ENCODE measurements around the gene ZNF202.
"Not testable (repeated sequence)": the region's sequence is repeated elsewhere in the genome, so short reads cannot be mapped to it uniquely, and the experiment has no call there.

Gene ZNF202

DNA sequence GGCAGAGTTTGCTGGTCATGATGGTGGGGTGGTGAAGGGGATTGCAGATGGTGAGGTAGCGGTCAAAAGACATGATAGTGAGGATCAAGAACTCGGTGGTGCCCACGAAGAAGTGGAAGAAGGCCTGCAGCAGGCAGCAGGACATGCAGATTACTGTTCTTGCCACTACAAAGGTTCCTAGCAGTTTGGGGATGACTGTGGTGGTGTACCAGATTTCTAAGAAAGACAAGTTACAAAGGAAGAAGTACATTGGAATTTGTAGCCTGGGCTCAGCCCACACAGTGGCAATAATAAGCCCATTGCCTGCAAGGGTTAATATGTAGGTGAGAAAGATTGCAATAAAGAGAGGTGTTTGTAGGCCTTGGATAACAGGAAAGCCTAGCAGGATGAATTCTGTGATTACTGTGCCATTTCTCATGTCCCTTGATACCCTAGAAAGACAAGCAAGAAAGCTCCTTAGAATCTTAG, 12.7 kb upstream of the ZNF202 start, which contains the start of gene OR6X1:
OR6X1 (minus strand) TSS at position 418 of the 468 bp plus-strand sequence; CDS start at position 418, 0 bp downstream.
- H3K27ac ChIP-seq (ENCODE audit: low read length): no peak within 1 kb of the TSS
- H3K79me2 ChIP-seq (ENCODE audit: low read length): no peaks in the 10 kb centered on the region
- peak within 1 kb of the TSS; percentile 36; the same call in 1 of the 2 replicates for H3K4me2 ChIP-seq (ENCODE audit: low read depth, low read length)
- no peaks in the 10 kb centered on the region for H3F3A ChIP-seq (ENCODE audit: insufficient read depth, low read length)
- H3K4me3 ChIP-seq (ENCODE audit: low read length): no peak within 1 kb of the TSS
- no peaks in the 10 kb centered on the region for H3K27me3 ChIP-seq (replicated peaks; ENCODE audit: insufficient read depth, low read length)
- DNase-seq: no peak
- H3K9me3 ChIP-seq (replicated peaks; ENCODE audit: insufficient read depth, low read length): no peaks in the 10 kb centered on the region
- H2AFZ ChIP-seq (ENCODE audit: low read length): peak within 1 kb of the TSS; percentile 40
- H3K9ac ChIP-seq (ENCODE audit: low read length): no peak within 1 kb of the TSS
- H4K20me1 ChIP-seq (ENCODE audit: insufficient read depth, low read length): no peaks in the 10 kb centered on the region
- H3K36me3 ChIP-seq (replicated peaks; ENCODE audit: insufficient read depth, low read length): no peaks in the 10 kb centered on the region
- H3K4me1 ChIP-seq (ENCODE audit: low read length): peaks cover 17% of the 10 kb centered on the region
- TF ChIP-seq, protein P1, sequence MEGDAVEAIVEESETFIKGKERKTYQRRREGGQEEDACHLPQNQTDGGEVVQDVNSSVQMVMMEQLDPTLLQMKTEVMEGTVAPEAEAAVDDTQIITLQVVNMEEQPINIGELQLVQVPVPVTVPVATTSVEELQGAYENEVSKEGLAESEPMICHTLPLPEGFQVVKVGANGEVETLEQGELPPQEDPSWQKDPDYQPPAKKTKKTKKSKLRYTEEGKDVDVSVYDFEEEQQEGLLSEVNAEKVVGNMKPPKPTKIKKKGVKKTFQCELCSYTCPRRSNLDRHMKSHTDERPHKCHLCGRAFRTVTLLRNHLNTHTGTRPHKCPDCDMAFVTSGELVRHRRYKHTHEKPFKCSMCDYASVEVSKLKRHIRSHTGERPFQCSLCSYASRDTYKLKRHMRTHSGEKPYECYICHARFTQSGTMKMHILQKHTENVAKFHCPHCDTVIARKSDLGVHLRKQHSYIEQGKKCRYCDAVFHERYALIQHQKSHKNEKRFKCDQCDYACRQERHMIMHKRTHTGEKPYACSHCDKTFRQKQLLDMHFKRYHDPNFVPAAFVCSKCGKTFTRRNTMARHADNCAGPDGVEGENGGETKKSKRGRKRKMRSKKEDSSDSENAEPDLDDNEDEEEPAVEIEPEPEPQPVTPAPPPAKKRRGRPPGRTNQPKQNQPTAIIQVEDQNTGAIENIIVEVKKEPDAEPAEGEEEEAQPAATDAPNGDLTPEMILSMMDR (IDR thresholded peaks at IDR 0.05; ENCODE audit: low read length): no peak
- TF ChIP-seq EZH2phosphoT487 (IDR thresholded peaks at IDR 0.05; ENCODE audit: low read length) (no peak), EZH2 (optimal IDR thresholded peaks at IDR 0.05; ENCODE audit: low read depth, low read length) (no peak)
- no peaks in the 10 kb centered on the region for H3K9me2 ChIP-seq (replicated peaks; ENCODE audit: insufficient read depth, low read length)

DNA sequence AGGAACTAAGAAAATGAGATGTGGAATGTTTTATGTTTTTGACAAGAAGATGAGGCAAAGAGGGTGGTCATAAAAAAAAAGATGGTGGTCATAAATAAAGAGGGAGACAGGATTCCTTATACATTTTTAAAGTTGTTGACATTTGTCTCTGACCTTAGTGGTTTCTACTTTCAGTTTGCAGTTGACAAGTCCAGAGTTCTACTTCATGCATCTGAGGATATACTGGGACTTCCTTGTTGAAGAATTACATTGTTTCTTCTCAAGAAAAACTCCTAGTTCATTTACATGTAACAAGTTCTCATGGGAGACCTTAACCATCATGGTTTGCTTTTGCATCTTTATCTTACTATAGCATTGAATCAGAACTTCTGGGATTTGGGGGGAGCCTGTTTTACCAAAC, 11.7 kb upstream of the ZNF202 start:
- H3K4me2 ChIP-seq (ENCODE audit: low read depth, low read length): peak overlapping the region; percentile 36; the same call in 1 of the 2 replicates
- no peak overlapping the region for H3K4me3 ChIP-seq (ENCODE audit: low read length)
- no peaks in the 10 kb centered on the region for H4K20me1 ChIP-seq (ENCODE audit: insufficient read depth, low read length)
- TF ChIP-seq, protein P1 (IDR thresholded peaks at IDR 0.05; ENCODE audit: low read length): no peak
- TF ChIP-seq EZH2 (optimal IDR thresholded peaks at IDR 0.05; ENCODE audit: low read depth, low read length): no peak
- no peak overlapping the region for H3K27ac ChIP-seq (ENCODE audit: low read length)
- H2AFZ ChIP-seq (ENCODE audit: low read length): peak overlapping the region; percentile 40
- no peak overlapping the region for H3K9ac ChIP-seq (ENCODE audit: low read length)
- DNase-seq: peak; percentile 11
- no peaks in the 10 kb centered on the region for H3K9me3 ChIP-seq (replicated peaks; ENCODE audit: insufficient read depth, low read length)
- H3F3A ChIP-seq (ENCODE audit: insufficient read depth, low read length): no peaks in the 10 kb centered on the region
- H3K9me2 ChIP-seq (replicated peaks; ENCODE audit: insufficient read depth, low read length): no peaks in the 10 kb centered on the region
- H3K36me3 ChIP-seq (replicated peaks; ENCODE audit: insufficient read depth, low read length): no peaks in the 10 kb centered on the region
- H3K27me3 ChIP-seq (replicated peaks; ENCODE audit: insufficient read depth, low read length): no peaks in the 10 kb centered on the region
- no peaks in the 10 kb centered on the region for H3K79me2 ChIP-seq (ENCODE audit: low read length)
- H3K4me1 ChIP-seq (ENCODE audit: low read length): peaks cover 17% of the 10 kb centered on the region

DNA sequence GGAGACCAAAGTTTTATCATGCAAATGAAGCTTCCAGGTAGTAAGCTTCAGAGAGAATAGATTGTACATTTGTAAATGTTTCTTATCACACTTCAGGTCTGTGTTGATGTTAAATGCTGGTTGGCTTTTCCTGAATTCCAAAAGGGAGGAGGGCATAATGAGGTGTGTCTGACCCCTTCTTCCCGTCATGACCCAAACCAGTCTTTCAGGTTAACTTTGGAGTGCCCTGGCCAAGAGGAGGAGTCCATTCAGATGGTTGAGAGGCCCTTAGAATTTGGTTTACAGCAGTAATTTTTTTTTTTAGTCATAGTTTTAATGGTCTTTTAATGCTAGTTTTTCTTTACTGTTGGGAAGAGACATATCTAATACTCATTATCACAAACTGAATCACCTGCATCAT, 10.3 kb upstream of the ZNF202 start:
- Histone ChIP-seq H3K36me3 (replicated peaks; ENCODE audit: insufficient read depth, low read length) (no peaks in the 10 kb centered on the region), H3K4me1 (ENCODE audit: low read length) (peaks cover 17% of the 10 kb centered on the region), H3K4me2 (ENCODE audit: low read depth, low read length) (no peak overlapping the region), H3K9me2 (replicated peaks; ENCODE audit: insufficient read depth, low read length) (no peaks in the 10 kb centered on the region), H4K20me1 (ENCODE audit: insufficient read depth, low read length) (no peaks in the 10 kb centered on the region), H3F3A (ENCODE audit: insufficient read depth, low read length) (no peaks in the 10 kb centered on the region), H3K27me3 (replicated peaks; ENCODE audit: insufficient read depth, low read length) (no peaks in the 10 kb centered on the region), H3K4me3 (ENCODE audit: low read length) (no peak overlapping the region), H2AFZ (ENCODE audit: low read length) (no peak overlapping the region), H3K9me3 (replicated peaks; ENCODE audit: insufficient read depth, low read length) (no peaks in the 10 kb centered on the region), H3K79me2 (ENCODE audit: low read length) (no peaks in the 10 kb centered on the region), H3K27ac (ENCODE audit: low read length) (no peak overlapping the region), H3K9ac (ENCODE audit: low read length) (no peak overlapping the region)
- no peak for TF ChIP-seq EZH2 (optimal IDR thresholded peaks at IDR 0.05; ENCODE audit: low read depth, low read length)
- no peak for TF ChIP-seq EZH2phosphoT487 (IDR thresholded peaks at IDR 0.05; ENCODE audit: low read length)
- TF ChIP-seq, protein P1 (IDR thresholded peaks at IDR 0.05; ENCODE audit: low read length): no peak
- no peak for DNase-seq

DNA sequence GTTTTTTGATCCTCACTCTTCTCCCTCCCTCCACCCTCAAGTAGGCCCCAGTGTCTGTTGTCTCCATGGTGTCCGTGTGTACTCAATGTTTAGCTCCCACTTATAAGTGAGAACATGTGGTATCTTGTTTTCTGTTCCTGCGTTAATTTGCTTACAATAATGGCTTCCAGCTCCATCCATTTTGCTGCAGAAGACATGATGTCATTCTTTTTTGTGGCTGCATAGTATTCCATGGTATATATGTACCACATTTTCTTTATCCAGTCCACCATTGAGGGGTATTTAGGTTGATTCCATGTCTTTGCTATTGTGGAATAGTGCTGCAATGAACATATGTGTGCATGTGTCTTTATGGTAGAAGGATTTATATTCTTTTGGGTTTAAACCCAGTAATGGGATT, 6.9 kb upstream of the ZNF202 start:
- not testable (repeated sequence) for H3K79me2 ChIP-seq (ENCODE audit: low read length); H3K9ac ChIP-seq (ENCODE audit: low read length); H4K20me1 ChIP-seq (ENCODE audit: insufficient read depth, low read length); H3K27me3 ChIP-seq (replicated peaks; ENCODE audit: insufficient read depth, low read length); H3K9me2 ChIP-seq (replicated peaks; ENCODE audit: insufficient read depth, low read length); H3K36me3 ChIP-seq (replicated peaks; ENCODE audit: insufficient read depth, low read length); H3F3A ChIP-seq (ENCODE audit: insufficient read depth, low read length); H3K4me2 ChIP-seq (ENCODE audit: low read depth, low read length); H3K27ac ChIP-seq (ENCODE audit: low read length); H2AFZ ChIP-seq (ENCODE audit: low read length); DNase-seq; H3K4me3 ChIP-seq (ENCODE audit: low read length); H3K9me3 ChIP-seq (replicated peaks; ENCODE audit: insufficient read depth, low read length)
- peaks cover 15% of the 10 kb centered on the region for H3K4me1 ChIP-seq (ENCODE audit: low read length)

Data from MM.1S (cell line).